ACC112 (cell line): ENCODE results near the gene ADM.

Experiments used
- H2AFZ ChIP-seq: fragments of 200-600 bp; sonication (generic); one replicate; pipeline ENCODE4 v1.6.0; 2017; ENCODE audit warnings: antibody characterized with exemption, low read length; ENCODE audit not compliant: unreplicated experiment
- H3K27ac ChIP-seq: fragments of 200-600 bp; sonication (generic); 2 replicates; pipeline ENCODE4 v1.5.1; 2014; ENCODE audit warnings: low read depth, mild to moderate bottlenecking, antibody characterized with exemption, low read length, moderate library complexity
- H3K27me3 ChIP-seq: fragments of 200-600 bp; sonication (generic); 2 replicates; pipeline ENCODE4 v1.6.1; 2014; ENCODE audit warnings: mild to moderate bottlenecking, antibody characterized with exemption, low read length, moderate library complexity, mixed read lengths; ENCODE audit not compliant: insufficient read depth
- H3K36me3 ChIP-seq: fragments of 200-600 bp; sonication (generic); 2 replicates; pipeline ENCODE4 v1.6.1; 2016; ENCODE audit warnings: mild to moderate bottlenecking, antibody characterized with exemption, low read length, moderate library complexity, mixed read lengths; ENCODE audit not compliant: insufficient read depth
- H3K4me1 ChIP-seq: fragments of 200-600 bp; sonication (generic); one replicate; pipeline ENCODE4 v1.6.1; 2016; ENCODE audit warnings: low read length, mixed read lengths; ENCODE audit not compliant: insufficient read depth, unreplicated experiment, control insufficient read depth
- H3K4me3 ChIP-seq: fragments of 200-600 bp; sonication (generic); 2 replicates; pipeline ENCODE4 v1.5.1; 2014; ENCODE audit warnings: mild to moderate bottlenecking, low read depth, low read length
- H3K79me2 ChIP-seq: fragments of 200-600 bp; sonication (generic); one replicate; pipeline ENCODE4 v1.6.0; 2016; ENCODE audit warnings: low read length; ENCODE audit not compliant: control insufficient read depth, unreplicated experiment, insufficient read depth

ADM gene

GRCh38 chr11:10273738-10274137 is 31.1 kb upstream of the ADM start:
- Histone ChIP-seq H3K4me1 (peaks cover 16% of the 10 kb centered on the region), H3K4me3 (no peak overlapping the region), H3K27ac (no peak overlapping the region), H3K79me2 (peaks cover 19% of the 10 kb centered on the region), H3K27me3 (no peaks in the 10 kb centered on the region), H3K36me3 (no peaks in the 10 kb centered on the region), H2AFZ (no peak overlapping the region)

DNA sequence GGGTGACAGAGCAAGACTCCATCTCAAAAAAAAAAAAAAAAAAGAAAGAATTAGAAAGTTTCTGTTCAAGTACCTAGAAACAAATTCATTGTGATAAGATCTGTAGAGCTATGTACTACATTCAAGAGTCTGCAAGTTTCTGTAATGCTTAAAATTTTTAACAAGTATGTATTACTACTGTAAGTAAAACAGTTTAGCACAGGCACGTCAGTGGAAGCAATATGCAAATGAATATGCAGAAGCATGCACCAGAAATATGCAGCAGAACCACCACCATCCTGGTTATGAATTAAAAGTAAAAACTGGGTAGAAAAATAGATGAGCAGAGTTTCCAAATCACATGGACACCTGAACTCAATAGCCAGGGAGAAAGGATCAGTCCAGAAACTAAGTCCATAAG is 30.1 kb upstream of the ADM start:
- H3K4me1 ChIP-seq = peaks cover 10% of the 10 kb centered on the region
- H2AFZ ChIP-seq = no peak overlapping the region
- no peak overlapping the region for H3K4me3 ChIP-seq
- H3K79me2 ChIP-seq = peaks cover 21% of the 10 kb centered on the region
- H3K27ac ChIP-seq = no peak overlapping the region
- H3K36me3 ChIP-seq = no peaks in the 10 kb centered on the region
- no peaks in the 10 kb centered on the region for H3K27me3 ChIP-seq

DNA sequence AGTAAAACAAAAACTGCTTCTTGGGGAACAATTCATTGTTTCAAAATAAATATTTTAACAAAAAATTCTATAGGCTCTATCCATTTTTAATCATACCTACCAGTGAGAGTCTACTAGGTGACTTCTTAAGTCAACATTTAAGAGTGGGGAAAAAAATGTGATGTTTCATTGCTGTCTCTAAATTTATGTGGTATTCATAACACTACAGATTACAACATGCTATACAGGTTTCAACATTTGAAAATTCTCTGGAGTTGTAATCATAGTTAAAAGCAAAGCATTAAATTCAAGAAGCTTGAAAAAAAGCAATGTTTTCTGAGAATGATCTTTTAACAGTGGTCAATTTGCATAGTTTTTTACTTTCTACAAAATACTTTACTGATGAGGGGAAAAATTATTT is 29.2 kb upstream of the ADM start:
- Histone ChIP-seq H3K36me3 (no peaks in the 10 kb centered on the region), H3K27ac (no peak overlapping the region), H2AFZ (no peak overlapping the region), H3K79me2 (peaks cover 25% of the 10 kb centered on the region), H3K4me1 (peaks cover 10% of the 10 kb centered on the region), H3K27me3 (no peaks in the 10 kb centered on the region), H3K4me3 (no peak overlapping the region)

- Histone ChIP-seq H3K27me3 (no peaks in the 10 kb centered on the region), H3K4me3 (no peak overlapping the region), H2AFZ (no peak overlapping the region), H3K36me3 (no peaks in the 10 kb centered on the region), H3K79me2 (peaks cover 66% of the 10 kb centered on the region), H3K27ac (no peak overlapping the region), H3K4me1 (peaks cover 4% of the 10 kb centered on the region)
These were observed 22.8 kb upstream of the ADM start for GRCh38 chr11:10282117-10282516.

GRCh38 chr11:10283991-10284390 is 20.9 kb upstream of the ADM start:
- H3K27me3 ChIP-seq = no peaks in the 10 kb centered on the region
- peaks cover 74% of the 10 kb centered on the region for H3K79me2 ChIP-seq

DNA sequence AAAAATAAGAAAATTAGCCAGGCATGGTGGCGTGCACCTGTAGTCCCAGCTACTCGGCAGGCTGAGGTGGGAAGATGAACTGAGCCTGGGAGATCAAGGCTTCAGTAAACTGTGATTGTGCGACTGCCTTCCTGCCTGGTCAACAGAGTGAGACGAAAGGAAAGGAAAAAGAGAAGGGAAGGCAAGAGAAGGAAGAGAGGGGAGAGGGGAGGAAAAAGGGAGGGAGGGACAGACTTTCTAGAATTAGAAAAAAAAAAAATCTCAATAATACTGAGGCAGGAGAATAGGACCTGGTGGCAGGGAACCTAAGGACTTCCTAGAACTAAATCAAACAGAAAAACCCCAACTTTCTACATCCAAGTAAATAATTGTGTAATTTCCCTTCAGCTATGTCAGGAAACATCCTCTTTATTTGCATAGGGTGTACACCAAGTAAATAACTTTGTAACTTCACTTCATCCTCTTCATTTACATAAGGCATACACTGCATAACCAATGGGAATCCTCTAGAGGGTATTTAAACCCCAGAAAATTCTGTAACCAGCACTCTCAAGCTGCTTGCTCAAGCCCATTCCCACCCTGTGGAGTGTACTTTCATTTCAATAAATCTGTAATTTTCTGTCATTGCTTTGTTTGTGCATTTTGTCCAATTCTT is 19.6 kb upstream of the ADM start:
- H3K4me1 ChIP-seq = peaks cover 7% of the 10 kb centered on the region
- H3K36me3 ChIP-seq = no peaks in the 10 kb centered on the region
- H3K27ac ChIP-seq = no peak overlapping the region
- H2AFZ ChIP-seq = no peak overlapping the region
- H3K4me3 ChIP-seq = no peak overlapping the region
- peaks cover 82% of the 10 kb centered on the region for H3K79me2 ChIP-seq
- no peaks in the 10 kb centered on the region for H3K27me3 ChIP-seq

More at GRCh38 chr11:10283991-10284390, 20.9 kb upstream of the ADM start:
- Histone ChIP-seq H3K4me3 (no peak overlapping the region), H2AFZ (no peak overlapping the region), H3K27ac (no peak overlapping the region), H3K4me1 (peaks cover 7% of the 10 kb centered on the region), H3K36me3 (no peaks in the 10 kb centered on the region)

DNA sequence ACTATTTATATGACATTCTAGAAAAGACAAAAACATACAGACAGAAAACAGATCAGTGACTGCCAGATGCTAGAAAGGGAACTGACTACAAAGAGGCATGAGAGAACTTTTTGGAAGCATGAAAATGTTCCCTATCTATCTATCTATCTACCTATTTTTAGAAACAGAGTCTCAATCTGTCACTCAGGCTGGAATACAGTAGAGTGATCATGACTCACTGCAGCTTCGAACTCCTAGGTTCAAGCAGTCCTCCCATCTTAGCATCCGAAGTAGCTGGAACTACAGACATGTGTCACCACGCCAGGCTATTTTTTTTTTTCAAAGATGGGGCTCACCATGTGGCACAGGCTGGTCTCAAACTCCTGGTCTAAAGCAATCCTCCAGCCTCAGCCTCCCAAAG is 17.7 kb upstream of the ADM start:
- H3K4me1 ChIP-seq = peaks cover 15% of the 10 kb centered on the region

GRCh38 chr11:10287766-10288715 is 16.8 kb upstream of the ADM start:
- H3K79me2 ChIP-seq = peaks cover 80% of the 10 kb centered on the region
- no peaks in the 10 kb centered on the region for H3K27me3 ChIP-seq
- peaks cover 23% of the 10 kb centered on the region for H3K4me1 ChIP-seq
- H3K36me3 ChIP-seq = no peaks in the 10 kb centered on the region
- H3K27ac ChIP-seq = no peak overlapping the region
- no peak overlapping the region for H2AFZ ChIP-seq
- H3K4me3 ChIP-seq = no peak overlapping the region

More for the DNA sequence above, 17.7 kb upstream of the ADM start:
- Histone ChIP-seq H3K27ac (no peak overlapping the region), H3K4me3 (no peak overlapping the region), H2AFZ (no peak overlapping the region), H3K36me3 (no peaks in the 10 kb centered on the region), H3K27me3 (no peaks in the 10 kb centered on the region), H3K79me2 (peaks cover 83% of the 10 kb centered on the region)

DNA sequence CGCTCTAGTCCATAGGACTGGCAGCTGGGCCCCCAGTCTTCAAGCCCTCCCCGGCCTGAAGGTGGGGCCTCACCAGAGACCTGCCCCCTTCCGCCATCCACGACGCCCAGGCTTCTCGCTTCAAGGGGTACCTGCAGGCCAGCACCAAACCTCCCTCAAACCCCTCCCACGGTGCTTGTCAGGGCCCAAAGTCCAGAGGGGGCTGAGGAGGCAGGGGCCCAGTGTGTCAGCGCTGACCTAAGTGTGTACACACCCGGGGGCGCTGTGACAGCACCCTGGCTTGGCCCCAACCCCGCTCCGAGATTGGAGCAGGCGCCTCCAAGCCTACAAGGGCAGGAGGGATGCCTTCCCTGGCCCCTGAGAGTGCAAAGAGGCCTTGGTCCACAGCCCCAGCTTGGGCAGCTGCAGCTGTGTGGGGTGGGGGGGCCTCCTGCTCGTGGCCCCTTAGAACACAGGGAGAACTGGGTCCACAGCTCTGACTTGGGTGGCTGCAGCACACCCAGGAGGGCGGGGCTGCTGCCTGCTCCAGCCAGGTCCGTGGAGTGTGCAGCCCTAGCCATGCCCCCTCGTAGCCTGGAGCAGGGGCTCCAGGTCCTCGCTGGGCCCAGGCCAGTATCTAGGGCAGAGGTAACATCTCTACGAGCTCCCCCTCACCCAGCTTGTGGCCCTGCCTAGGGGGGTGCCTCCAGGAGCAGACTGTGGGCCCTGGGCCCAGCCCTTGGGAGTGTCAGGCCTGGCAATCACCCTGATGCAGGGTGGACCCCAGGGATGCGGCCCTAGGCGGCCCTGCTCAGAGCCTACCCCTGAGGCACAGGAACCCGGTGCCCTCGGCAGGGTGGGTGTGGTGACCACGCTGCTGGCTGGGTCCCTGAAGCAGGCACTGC is 15.8 kb upstream of the ADM start:
- H3K79me2 ChIP-seq = peaks cover 75% of the 10 kb centered on the region
- H3K4me1 ChIP-seq = peaks cover 23% of the 10 kb centered on the region
- H2AFZ ChIP-seq = no peak overlapping the region
- no peak overlapping the region for H3K27ac ChIP-seq
- no peak overlapping the region for H3K4me3 ChIP-seq
- no peaks in the 10 kb centered on the region for H3K36me3 ChIP-seq
- no peaks in the 10 kb centered on the region for H3K27me3 ChIP-seq

DNA sequence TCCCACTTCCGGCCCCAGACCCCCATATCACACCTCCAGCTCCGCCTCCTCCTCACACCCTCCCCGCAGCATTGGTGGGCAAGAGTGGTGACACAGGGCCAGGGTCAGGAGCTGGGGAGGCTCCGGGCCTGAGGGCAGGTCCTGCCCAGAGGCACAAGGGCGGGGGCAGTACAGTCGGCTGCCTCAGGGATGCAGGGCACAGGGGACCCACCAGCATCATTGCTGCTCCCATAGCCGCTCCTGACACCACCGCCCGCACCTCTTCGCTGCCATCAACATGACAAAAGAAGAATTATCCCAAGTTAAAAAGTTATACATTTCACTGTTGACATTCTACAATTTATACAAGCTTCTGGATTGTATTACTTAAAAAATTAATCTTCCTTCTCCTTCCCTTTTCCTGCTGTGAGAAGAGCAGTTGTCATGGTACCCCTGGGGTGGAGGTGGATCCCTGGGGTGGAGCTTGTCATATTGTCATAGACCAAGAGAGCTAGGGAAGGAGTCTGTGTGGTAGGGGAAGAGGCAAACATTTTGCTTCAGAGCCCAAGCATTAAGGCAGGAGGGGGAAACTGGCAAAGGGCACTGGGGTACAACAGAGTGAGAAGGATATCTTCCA is 15.0 kb upstream of the ADM start:
- Histone ChIP-seq H3K4me3 (no peak overlapping the region), H2AFZ (no peak overlapping the region), H3K4me1 (peaks cover 25% of the 10 kb centered on the region), H3K27me3 (no peaks in the 10 kb centered on the region), H3K36me3 (no peaks in the 10 kb centered on the region), H3K79me2 (peaks cover 74% of the 10 kb centered on the region), H3K27ac (no peak overlapping the region)
